Keratinocyte (primary cell): ENCODE results near the gene SERPINA5. TPM values are rescaled to one million over a fixed set of nuclear protein-coding genes. Genes with fewer than 3 reads are reported as not detected.

Source experiments
- DNase-seq: peaks from one replicate; pipeline ENCODE4 v3.0.0-alpha.2; 2011; ENCODE audit warnings: low read depth, missing footprints, low spot score
- FAIRE-seq: peaks from 2 replicates; lab custom pipeline; 2011; peaks lifted over from hg19 to GRCh38; lab: Jason Lieb, UNC
- H2AFZ ChIP-seq: 2 replicates; pipeline ENCODE4 v1.6.0; 2012; ENCODE audit warnings: low read length, control low read depth, inconsistent platforms; ENCODE audit not compliant: control insufficient read depth
- H3K27ac ChIP-seq: 2 replicates; pipeline ENCODE4 v1.5.1; 2011; ENCODE audit warnings: low read length; ENCODE audit not compliant: control insufficient read depth, insufficient read depth
- H3K27me3 ChIP-seq: 3 replicates; pipeline ENCODE4 v1.6.0; 2011; ENCODE audit warnings: low read length; ENCODE audit not compliant: control insufficient read depth, insufficient read depth; ENCODE audit errors: extremely low read depth
- H3K36me3 ChIP-seq, 2 experiments: 2 replicates in 1 of 2; 3 replicates in 1 of 2; pipeline ENCODE4 v1.5.1; 2011; ENCODE audit warnings: low read length in 2 of 2, mild to moderate bottlenecking in 1 of 2; ENCODE audit not compliant: control insufficient read depth in 2 of 2, insufficient read depth in 2 of 2; ENCODE audit errors: extremely low read depth in 1 of 2
- H3K4me1 ChIP-seq: 3 replicates; pipeline ENCODE4 v1.5.1; 2011; ENCODE audit warnings: low read length; ENCODE audit not compliant: control insufficient read depth, insufficient read depth; ENCODE audit errors: extremely low read depth
- H3K4me2 ChIP-seq: 3 replicates; pipeline ENCODE4 v1.6.0; 2011; ENCODE audit warnings: low read depth, low read length; ENCODE audit not compliant: control insufficient read depth, insufficient read depth; ENCODE audit errors: extremely low read depth
- H3K4me3 ChIP-seq, 3 experiments: fragments of 200-600 bp in 1 of 3; sonication (generic) in 1 of 3; 2 replicates in 2 of 3; 3 replicates in 1 of 3; pipeline ENCODE4 v1.5.1; 2011 to 2016; ENCODE audit warnings: low read length in 3 of 3, mild to moderate bottlenecking in 3 of 3, control low read depth in 2 of 3, inconsistent platforms in 1 of 3, low read depth in 1 of 3, mixed read lengths in 1 of 3, mixed run types in 1 of 3, moderate library complexity in 1 of 3; ENCODE audit not compliant: control insufficient read depth in 2 of 3, insufficient read depth in 2 of 3; ENCODE audit errors: extremely low read depth in 1 of 3
- H3K79me2 ChIP-seq: 2 replicates; pipeline ENCODE4 v1.6.0; 2012; ENCODE audit warnings: low read length; ENCODE audit not compliant: control insufficient read depth, insufficient read depth
- H3K9ac ChIP-seq: 3 replicates; pipeline ENCODE4 v1.6.0; 2011; ENCODE audit warnings: low read length; ENCODE audit not compliant: control insufficient read depth, insufficient read depth; ENCODE audit errors: extremely low read depth
- H3K9me1 ChIP-seq: 3 replicates; pipeline ENCODE4 v1.6.0; 2011; ENCODE audit warnings: low read length; ENCODE audit not compliant: control insufficient read depth, insufficient read depth; ENCODE audit errors: extremely low read depth
- H3K9me3 ChIP-seq: 2 replicates; pipeline ENCODE4 v1.5.1; 2012; ENCODE audit warnings: low read depth, low read length; ENCODE audit not compliant: control insufficient read depth
- H4K20me1 ChIP-seq: 3 replicates; pipeline ENCODE4 v1.6.0; 2011; ENCODE audit warnings: low read length; ENCODE audit not compliant: control insufficient read depth, insufficient read depth; ENCODE audit errors: extremely low read depth
- CTCF ChIP-seq, 3 experiments: IDR thresholded peaks in 1 of 3; conservative IDR thresholded peaks in 1 of 3; optimal IDR thresholded peaks in 1 of 3; 2 replicates in 2 of 3; 3 replicates in 1 of 3; pipeline versions ENCODE3 to v1.5.1; 2011; ENCODE audit warnings: low read length in 3 of 3, mild to moderate bottlenecking in 3 of 3, moderate library complexity in 2 of 3, control low read depth in 1 of 3, inconsistent platforms in 1 of 3; ENCODE audit not compliant: insufficient read depth in 2 of 3; ENCODE audit errors: extremely low read depth in 1 of 3
- EZH2 ChIP-seq: IDR thresholded peaks from one replicate; pipeline ENCODE4 v1.6.1; 2012; ENCODE audit warnings: inconsistent platforms, mild to moderate bottlenecking, low read length, moderate library complexity
- dilution Hi-C: fragments of 300-500 bp; cut with MboI; formaldehyde crosslinking; loops from one replicate; pipeline ENCODE4 v1.7.0; 2020; ENCODE audit warnings: low sequenced_read_pairs; ENCODE audit not compliant: extremely low pct_ligation_motif_present
- polyA plus RNA-seq, 5 experiments: library from polyadenylated mRNA; depleted of rRNA in 3 of 5; stranded (reverse) in 3 of 5; stranded (forward) in 1 of 5; unstranded in 1 of 5; fragments of >200 nt; gene quantifications; 1 replicate in 1 of 5; 2 replicates in 3 of 5; 3 replicates in 1 of 5; pipeline versions ENCODE4 v1.2.1 to v1.2.3, GENCODE V29; 2011 to 2012; ENCODE audit warnings: missing spikeins in 2 of 5, low read depth in 1 of 5, low replicate concordance in 1 of 5

The SERPINA5 gene
- polyA plus RNA-seq, 1 donor (not counting 4 experiments of a cell fraction or from before 2014, with no cell fraction given): not detected

GRCh38 chr14:94538070-94538740 is 43.0 kb upstream of the SERPINA5 start:
- H3K4me1 ChIP-seq: peaks cover 15% of the 10 kb centered on the region
- no peaks in the 10 kb centered on the region for H3K9me1 ChIP-seq
- H3K4me3 ChIP-seq: no peak overlapping the region
- dilution Hi-C loops: no loop called here
- no peak overlapping the region for H2AFZ ChIP-seq
- TF ChIP-seq EZH2 (no peak), CTCF (optimal IDR thresholded peaks at IDR 0.05 in 1 of 3, IDR thresholded peaks at IDR 0.05 in 1 of 3, conservative IDR thresholded peaks at IDR 0.05 in 1 of 3; ENCODE audit: extremely low read depth in 1 of 3, insufficient read depth in 2 of 3, low read length in 3 of 3) (no peak)
- H3K79me2 ChIP-seq: no peaks in the 10 kb centered on the region
- H3K9ac ChIP-seq: no peak overlapping the region
- FAIRE-seq (no peak), DNase-seq (no peak)
- H3K27ac ChIP-seq: no peak overlapping the region
- H4K20me1 ChIP-seq: no peaks in the 10 kb centered on the region
- H3K27me3 ChIP-seq: no peaks in the 10 kb centered on the region
- H3K36me3 ChIP-seq: no peaks in the 10 kb centered on the region
- H3K9me3 ChIP-seq: no peaks in the 10 kb centered on the region
- H3K4me2 ChIP-seq: no peak overlapping the region

- Histone ChIP-seq H3K27ac (no peak overlapping the region), H3K4me1 (peaks cover 22% of the 10 kb centered on the region)
- no peak for FAIRE-seq
These were observed 42.0 kb upstream of the SERPINA5 start for GRCh38 chr14:94539181-94539580.

More at GRCh38 chr14:94539181-94539580, 42.0 kb upstream of the SERPINA5 start:
- Histone ChIP-seq H3K4me2 (no peak overlapping the region), H2AFZ (no peak overlapping the region), H3K36me3 (no peaks in the 10 kb centered on the region), H3K9me1 (no peaks in the 10 kb centered on the region), H3K9me3 (no peaks in the 10 kb centered on the region), H3K9ac (no peak overlapping the region), H3K79me2 (no peaks in the 10 kb centered on the region), H4K20me1 (no peaks in the 10 kb centered on the region), H3K4me3 (no peak overlapping the region), H3K27me3 (no peaks in the 10 kb centered on the region)
- DNase-seq: no peak
- no peak for TF ChIP-seq CTCF (optimal IDR thresholded peaks at IDR 0.05 in 1 of 3, IDR thresholded peaks at IDR 0.05 in 1 of 3, conservative IDR thresholded peaks at IDR 0.05 in 1 of 3; ENCODE audit: extremely low read depth in 1 of 3, insufficient read depth in 2 of 3, low read length in 3 of 3)
- TF ChIP-seq EZH2: no peak
- dilution Hi-C loops: no loop called here
